SJCRH30 (cell line): Measurements from ENCODE around the gene IGSF8. TPM values are rescaled to one million over a fixed set of nuclear protein-coding genes. Genes with fewer than 3 reads are reported as not detected.
"Not testable (repeated sequence)": the region's sequence is repeated elsewhere in the genome, so short reads cannot be mapped to it uniquely, and the experiment has no call there.

Experiments
- DNase-seq, 2 experiments: peaks; one replicate each; pipeline ENCODE4 v3.0.0-alpha.2; 2015 to 2020
- H3K27ac ChIP-seq: fragments of 250-450 bp; sonication (Bioruptor Pico); 2 replicates; pipeline ENCODE4 v1.5.1; 2020; ENCODE audit warnings: mild to moderate bottlenecking, moderate library complexity
- H3K27me3 ChIP-seq: fragments of 250-450 bp; sonication (Bioruptor Pico); 2 replicates; pipeline ENCODE4 v1.5.1; 2020; ENCODE audit warnings: mild to moderate bottlenecking, moderate library complexity
- H3K36me3 ChIP-seq: fragments of 250-450 bp; sonication (Bioruptor Pico); 2 replicates; pipeline ENCODE4 v1.5.1; 2020; ENCODE audit warnings: mild to moderate bottlenecking, moderate library complexity
- H3K4me1 ChIP-seq: fragments of 250-450 bp; sonication (Bioruptor Pico); 2 replicates; pipeline ENCODE4 v1.5.1; 2020; ENCODE audit warnings: mild to moderate bottlenecking, moderate library complexity
- H3K4me3 ChIP-seq: fragments of 250-450 bp; sonication (Bioruptor Pico); 2 replicates; pipeline ENCODE4 v1.5.1; 2020; ENCODE audit warnings: mild to moderate bottlenecking, moderate library complexity
- H3K9me3 ChIP-seq: fragments of 250-450 bp; sonication (Bioruptor Pico); replicated peaks from 2 replicates; pipeline ENCODE4 v1.5.1; 2020; ENCODE audit warnings: mild to moderate bottlenecking, moderate library complexity
- total RNA-seq: library from RNA; depleted of rRNA; stranded (reverse); fragments of >200 nt; shearing (Covaris generic); gene quantifications from 2 replicates; pipeline ENCODE4 v1.2.3, GENCODE V29; 2014

IGSF8 gene
- total RNA-seq, 1 experiment from 2014 or later, result 6.8 TPM

DNA sequence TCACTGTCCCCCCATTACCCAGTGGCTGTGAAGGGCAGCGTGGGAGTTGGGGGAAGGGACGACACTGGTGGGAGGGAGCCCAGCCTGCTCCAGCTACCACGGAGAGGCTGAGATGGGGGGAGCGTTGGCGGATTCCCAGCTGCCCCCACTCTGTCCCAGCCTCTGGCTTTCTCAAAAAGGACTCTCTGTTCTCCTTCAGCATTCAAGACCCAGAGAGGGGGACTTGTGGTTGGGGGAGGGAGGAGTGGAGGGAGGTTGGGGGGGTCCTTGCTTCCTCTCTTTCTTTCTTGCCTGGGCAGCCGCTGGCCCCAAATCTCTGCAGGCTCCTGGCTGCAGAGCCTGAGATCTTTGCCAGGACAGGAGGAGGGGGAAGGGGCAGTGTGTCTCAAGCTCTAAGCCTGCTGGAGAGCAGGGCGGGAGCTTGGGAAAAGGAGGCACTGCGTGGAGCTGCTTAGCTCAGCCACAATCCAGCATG is 19.3 kb upstream of the IGSF8 start:
- no peak for DNase-seq
- H3K27ac ChIP-seq, result no peak overlapping the region
- H3K9me3 ChIP-seq, result no peaks in the 10 kb centered on the region
- H3K4me1 ChIP-seq, result peaks cover 34% of the 10 kb centered on the region
- H3K4me3 ChIP-seq, result peak overlapping the region; percentile 68
- peaks cover 20% of the 10 kb centered on the region for H3K36me3 ChIP-seq
- H3K27me3 ChIP-seq, result no peaks in the 10 kb centered on the region

DNA sequence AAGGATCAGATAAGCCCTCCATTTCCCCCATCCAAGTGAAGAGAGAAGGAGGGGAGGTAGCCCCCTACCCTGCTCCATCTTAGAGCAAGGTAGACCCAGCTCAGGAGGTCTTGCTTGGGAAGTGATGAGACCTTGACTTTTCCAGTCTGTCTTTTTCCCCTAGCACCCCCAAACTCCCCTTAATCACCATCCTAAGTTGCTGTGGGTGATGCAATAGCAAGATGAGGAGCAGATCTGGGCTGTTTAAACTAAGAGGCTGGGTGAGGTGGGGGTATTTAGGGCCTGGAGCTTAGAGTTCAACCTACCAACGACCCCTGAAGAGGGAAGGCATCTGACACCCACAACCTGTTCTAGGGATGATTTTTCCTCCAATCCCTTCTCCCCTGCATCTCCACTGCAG is 18.9 kb upstream of the IGSF8 start:
- peaks cover 20% of the 10 kb centered on the region for H3K36me3 ChIP-seq
- peaks cover 34% of the 10 kb centered on the region for H3K4me1 ChIP-seq
- H3K27me3 ChIP-seq, result no peaks in the 10 kb centered on the region
- H3K9me3 ChIP-seq, result no peaks in the 10 kb centered on the region
- H3K4me3 ChIP-seq, result peak overlapping the region; percentile 68
- no peak for DNase-seq
- H3K27ac ChIP-seq, result peak overlapping the region; percentile 76

DNA sequence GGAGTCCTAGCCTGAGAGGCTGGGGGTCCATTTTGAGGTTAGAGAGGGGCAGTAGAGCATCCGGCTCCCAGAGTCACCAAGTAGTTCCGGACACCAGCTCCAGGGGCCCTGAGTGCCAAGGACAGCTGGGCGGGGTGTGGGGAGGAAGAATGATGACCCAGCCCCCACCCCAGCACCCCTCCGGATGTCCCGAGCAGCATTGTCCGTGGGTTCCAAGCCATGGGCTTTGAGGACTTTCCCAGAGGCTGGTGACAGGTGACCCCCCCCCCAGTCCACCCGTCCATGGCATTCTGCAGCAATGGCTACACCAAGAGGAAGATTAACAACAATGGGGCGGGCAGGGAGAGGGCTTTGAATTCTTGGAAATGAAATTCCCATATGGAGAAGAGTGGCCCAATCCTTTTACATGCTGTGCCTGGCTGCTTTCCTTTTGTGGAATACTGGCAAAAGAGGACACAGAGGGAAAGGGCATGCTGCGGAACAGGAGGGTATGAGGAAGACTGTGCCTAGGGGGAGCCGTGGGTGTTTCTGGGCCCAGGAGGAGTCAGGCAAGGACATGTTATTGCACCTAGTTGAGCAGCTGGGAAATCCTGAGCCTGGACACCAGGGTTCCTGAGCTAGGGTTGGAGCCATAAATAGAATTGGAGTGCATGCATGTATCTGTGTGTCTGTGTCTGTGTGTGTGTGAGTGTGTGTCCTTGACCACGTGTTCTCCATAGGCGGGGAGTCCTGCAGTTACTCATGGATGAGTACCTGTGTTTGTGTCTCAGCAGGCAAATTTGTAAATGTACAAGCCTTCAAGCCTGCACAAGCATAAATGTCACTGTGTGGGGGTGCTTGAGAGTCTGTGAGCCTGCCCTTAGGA is 18.1 kb upstream of the IGSF8 start:
- no peaks in the 10 kb centered on the region for H3K27me3 ChIP-seq
- peak overlapping the region; percentile 76 for H3K27ac ChIP-seq
- H3K4me1 ChIP-seq, result peaks cover 32% of the 10 kb centered on the region
- peak overlapping the region; percentile 68 for H3K4me3 ChIP-seq
- no peaks in the 10 kb centered on the region for H3K9me3 ChIP-seq
- peak; percentile 69 for DNase-seq
- peaks cover 15% of the 10 kb centered on the region for H3K36me3 ChIP-seq

DNA sequence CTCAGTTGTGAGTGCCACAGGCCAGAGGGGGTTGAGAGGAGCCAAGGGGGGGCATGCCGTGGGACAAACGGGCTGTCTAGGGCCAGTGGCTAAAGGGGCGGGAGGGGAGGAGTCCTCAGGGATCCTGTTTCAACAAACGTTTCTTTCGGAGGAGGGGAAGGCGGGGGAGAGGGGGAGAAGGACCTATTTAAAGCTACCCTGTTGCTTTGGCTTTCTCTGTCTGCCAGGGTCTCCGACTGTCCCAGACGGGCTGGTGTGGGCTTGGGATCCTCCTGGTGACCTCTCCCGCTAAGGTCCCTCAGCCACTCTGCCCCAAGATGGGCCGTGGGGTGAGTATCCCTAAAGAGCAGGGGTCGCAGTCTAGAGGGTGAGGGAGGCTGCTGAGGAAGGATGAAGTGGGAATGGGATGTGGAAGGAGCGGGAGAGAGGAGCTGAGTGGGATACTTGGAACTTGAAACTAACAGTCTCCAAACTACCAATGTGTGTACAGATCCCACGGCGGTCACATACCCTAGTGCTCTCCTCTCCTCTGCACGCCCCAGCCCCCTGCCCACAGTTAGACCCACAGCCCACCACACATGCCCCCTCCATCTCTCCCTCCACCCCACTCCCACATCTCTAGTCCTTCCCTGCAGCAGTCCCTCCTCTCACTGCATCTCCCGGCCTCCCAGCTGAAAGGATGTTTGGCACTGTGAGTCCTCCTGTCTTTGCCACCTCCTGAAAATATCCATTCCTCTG is 17.3 kb upstream of the IGSF8 start, which contains the start of gene ATP1A2:
TSS of gene ATP1A2 (plus strand) at position 215 of the 738 bp plus-strand sequence. CDS start at position 318, 103 bp downstream.
- H3K27me3 ChIP-seq, result no peaks in the 10 kb centered on the region
- H3K4me1 ChIP-seq, result peaks cover 26% of the 10 kb centered on the region
- H3K36me3 ChIP-seq, result peaks cover 7% of the 10 kb centered on the region
- H3K4me3 ChIP-seq, result peak within 1 kb of the TSS; percentile 68
- H3K9me3 ChIP-seq, result no peaks in the 10 kb centered on the region
- peak within 1 kb of the TSS; percentile 76 for H3K27ac ChIP-seq
- DNase-seq, result peak; percentile 73 to 79

DNA sequence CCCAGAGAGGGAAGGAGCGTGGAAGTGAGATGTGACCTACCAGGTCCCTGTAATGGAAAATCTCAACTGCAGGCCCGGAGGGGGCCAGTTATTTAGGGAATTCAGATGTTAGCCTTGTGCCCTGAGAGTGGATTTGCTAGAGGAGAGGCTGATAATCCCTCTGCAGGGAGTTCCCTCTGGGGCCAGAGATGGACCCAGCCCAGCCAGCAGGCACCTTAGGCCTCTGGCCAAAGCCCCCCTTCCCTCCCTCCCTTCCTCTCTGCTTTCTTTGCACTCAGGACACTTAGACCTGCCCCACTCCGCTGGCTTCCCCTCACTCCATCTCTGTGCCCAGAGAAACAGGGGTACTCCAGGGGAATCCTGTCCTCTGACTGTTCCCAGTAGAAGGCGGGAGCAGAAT is 15.7 kb upstream of the IGSF8 start:
- Histone ChIP-seq H3K4me3 (no peak overlapping the region), H3K4me1 (peaks cover 34% of the 10 kb centered on the region), H3K27ac (no peak overlapping the region), H3K9me3 (no peaks in the 10 kb centered on the region), H3K27me3 (no peaks in the 10 kb centered on the region), H3K36me3 (peaks cover 5% of the 10 kb centered on the region; the same call in 1 of the 2 replicates)
- DNase-seq, result no peak

DNA sequence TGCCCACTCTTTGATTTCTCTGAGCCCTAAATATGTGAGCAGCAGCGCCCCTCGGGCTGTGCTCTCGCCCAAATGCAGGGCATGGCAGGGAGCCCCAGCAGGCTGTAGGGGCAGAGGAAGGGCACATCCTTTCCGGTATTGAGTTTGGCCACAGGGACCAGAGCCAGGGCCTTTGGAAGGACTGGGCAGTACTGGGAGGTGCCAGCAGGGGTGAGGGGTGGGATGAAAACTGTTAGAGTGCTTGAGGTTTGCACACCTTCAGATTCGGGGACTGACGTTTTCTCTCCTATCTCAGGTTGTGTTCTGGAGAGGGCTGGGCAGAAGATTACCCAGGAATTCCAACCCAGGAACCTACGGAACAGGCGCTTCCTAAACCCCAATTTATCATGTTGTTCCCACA is 15.0 kb upstream of the IGSF8 start:
- no peak overlapping the region for H3K27ac ChIP-seq
- no peak overlapping the region for H3K4me3 ChIP-seq
- peaks cover 39% of the 10 kb centered on the region for H3K4me1 ChIP-seq
- no peak for DNase-seq
- no peaks in the 10 kb centered on the region for H3K9me3 ChIP-seq
- no peaks in the 10 kb centered on the region for H3K27me3 ChIP-seq
- peaks cover 1% of the 10 kb centered on the region; the same call in 1 of the 2 replicates for H3K36me3 ChIP-seq

DNA sequence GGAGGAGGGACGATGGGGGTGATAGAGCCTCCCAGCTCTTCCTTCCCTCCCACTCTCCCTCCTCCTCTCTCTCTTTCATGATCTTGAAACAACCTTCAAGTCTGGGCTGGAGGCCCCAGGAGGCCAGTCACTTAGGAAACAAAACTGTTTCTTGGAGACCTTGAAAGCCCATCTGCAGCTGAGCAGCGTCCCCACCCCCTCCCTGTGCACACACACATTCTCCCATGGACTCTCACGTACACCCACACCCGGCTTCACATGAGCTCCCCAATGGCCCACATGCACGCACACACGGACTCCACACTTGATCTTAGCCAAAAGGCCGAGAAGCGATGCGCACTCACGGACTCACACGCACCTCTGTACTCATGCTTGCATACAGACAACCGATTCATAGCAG is 13.9 kb upstream of the IGSF8 start:
- DNase-seq, result no peak
- no peaks in the 10 kb centered on the region for H3K36me3 ChIP-seq
- no peaks in the 10 kb centered on the region for H3K27me3 ChIP-seq
- H3K4me1 ChIP-seq, result peaks cover 37% of the 10 kb centered on the region
- no peak overlapping the region for H3K27ac ChIP-seq
- H3K4me3 ChIP-seq, result no peak overlapping the region
- H3K9me3 ChIP-seq, result no peaks in the 10 kb centered on the region

DNA sequence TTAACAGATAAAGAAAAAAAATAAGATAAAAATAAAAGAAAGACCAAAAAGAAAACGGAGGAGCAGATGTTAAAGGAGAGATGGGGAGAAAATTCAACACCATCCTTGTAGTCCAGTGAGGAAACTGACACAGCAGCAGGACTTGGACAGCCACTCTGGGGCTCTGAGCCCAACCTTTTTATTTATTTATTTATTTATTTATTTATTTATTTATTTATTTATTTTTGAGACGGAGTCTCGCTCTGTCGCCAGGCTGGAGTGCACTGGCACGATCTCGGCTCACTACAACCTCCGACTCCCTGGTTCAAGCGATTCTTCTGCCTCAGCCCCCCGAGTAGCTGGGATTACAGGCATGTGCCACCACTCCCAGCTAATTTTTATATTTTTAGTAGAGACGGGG is 13.0 kb upstream of the IGSF8 start:
- H3K27me3 ChIP-seq, H3K4me3 ChIP-seq, H3K27ac ChIP-seq, H3K36me3 ChIP-seq, H3K9me3 ChIP-seq, DNase-seq: not testable (repeated sequence)
- H3K4me1 ChIP-seq, result peaks cover 33% of the 10 kb centered on the region

DNA sequence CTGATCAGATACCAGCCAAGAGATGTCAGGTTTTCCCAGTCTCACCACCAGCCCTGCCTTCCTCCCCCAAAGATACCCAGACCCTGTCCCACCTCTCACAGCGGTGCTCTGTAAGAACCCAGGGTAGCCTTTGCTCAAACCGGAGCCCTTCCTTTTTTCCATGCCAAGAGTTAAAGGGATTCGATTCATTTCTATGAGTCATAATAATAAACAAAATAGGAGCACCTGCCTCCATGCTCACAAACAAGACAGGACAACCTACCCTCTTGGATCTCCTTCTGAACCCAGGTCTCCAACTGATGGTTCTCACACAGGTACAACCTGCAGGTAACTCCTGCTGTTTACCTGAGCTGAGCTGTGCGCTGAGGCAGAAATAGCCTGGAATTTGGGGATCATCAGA is 11.3 kb upstream of the IGSF8 start:
- no peak for DNase-seq
- Histone ChIP-seq H3K27me3 (no peaks in the 10 kb centered on the region), H3K9me3 (no peaks in the 10 kb centered on the region), H3K36me3 (no peaks in the 10 kb centered on the region), H3K27ac (no peak overlapping the region), H3K4me1 (peaks cover 25% of the 10 kb centered on the region), H3K4me3 (no peak overlapping the region)

DNA sequence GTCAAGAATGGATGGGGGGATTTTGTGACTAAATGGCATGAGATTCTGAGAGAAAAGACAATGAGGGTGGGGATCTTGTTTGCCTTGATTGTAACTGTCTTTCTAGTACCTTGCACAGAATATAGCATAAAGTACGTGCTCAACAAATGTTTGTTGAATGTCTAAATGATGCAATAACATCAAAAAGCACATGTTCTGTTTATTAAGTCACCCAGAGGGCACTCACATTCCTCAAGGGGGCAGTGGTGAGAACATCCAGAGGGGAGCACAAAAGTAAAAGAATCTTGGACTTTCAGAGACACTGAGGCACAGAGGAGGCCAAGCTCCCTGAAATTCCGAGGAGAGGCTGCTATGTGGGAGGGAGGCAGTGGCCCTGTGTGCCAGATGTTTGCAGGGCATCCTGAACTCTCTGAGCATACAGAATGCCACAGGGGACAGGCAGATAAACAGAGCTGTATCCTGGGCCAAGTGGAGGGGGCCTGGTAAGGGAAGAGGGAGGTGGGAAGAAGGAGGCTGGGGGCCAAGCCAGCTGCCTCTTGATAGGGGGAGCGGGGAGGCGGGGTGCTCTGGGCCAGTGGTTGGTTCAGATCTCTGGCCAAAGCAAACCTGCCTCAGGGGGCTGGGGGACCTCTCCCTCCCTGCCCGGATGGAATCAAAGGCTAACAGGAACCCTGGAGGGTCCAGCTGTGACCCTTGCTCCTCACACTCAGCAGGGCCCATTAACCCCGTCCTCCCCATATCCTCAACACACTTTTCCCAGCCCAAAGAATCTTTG is 10.7 kb upstream of the IGSF8 start:
- Histone ChIP-seq H3K9me3 (no peaks in the 10 kb centered on the region), H3K27me3 (no peaks in the 10 kb centered on the region), H3K36me3 (no peaks in the 10 kb centered on the region), H3K4me1 (peaks cover 19% of the 10 kb centered on the region), H3K27ac (no peak overlapping the region), H3K4me3 (no peak overlapping the region)
- DNase-seq, result peak; percentile 52 to 64

DNA sequence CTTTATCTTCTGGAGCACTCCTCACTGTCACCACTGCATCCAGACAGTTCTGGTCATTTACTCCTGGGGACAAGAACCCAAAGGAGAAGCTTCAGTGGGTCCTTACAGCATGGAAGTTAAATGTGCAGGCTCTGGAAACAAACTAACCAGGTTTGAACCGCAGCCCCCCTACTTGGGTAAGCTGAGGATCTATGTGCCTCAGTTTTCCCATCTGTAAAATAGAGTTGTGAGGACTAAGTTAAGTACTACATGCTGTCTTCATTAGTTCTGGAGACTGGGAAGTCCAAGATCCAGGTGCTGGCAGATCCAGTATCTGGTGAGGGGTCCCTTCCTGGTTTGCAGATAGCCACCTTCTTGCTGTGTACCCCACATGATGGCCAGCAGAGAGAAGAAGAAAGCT is 9.1 kb upstream of the IGSF8 start:
- no peaks in the 10 kb centered on the region for H3K27me3 ChIP-seq
- H3K27ac ChIP-seq, result no peak overlapping the region
- H3K4me3 ChIP-seq, result no peak overlapping the region
- H3K36me3 ChIP-seq, result no peaks in the 10 kb centered on the region
- DNase-seq, result no peak
- H3K9me3 ChIP-seq, result no peaks in the 10 kb centered on the region
- peaks cover 26% of the 10 kb centered on the region for H3K4me1 ChIP-seq

DNA sequence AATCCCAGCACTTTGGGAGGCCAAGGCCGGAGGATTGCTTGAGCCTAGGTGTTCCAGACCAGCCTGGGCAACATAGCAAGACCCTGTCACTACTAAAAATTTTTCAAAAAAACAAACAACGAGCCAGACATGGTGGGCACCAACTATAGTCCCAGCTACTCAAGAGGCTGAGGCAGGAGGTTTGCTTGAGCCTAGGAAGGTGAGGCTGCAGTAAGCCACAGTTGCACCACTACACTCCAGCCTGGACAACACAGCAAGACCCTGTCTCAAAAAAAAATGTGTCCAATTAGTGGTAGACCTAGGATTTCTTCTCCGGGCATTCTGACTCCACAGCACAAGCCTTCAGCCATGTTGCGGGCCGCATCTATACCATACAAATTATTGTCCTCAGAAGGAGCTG is 6.7 kb upstream of the IGSF8 start:
- H3K36me3 ChIP-seq, result no peaks in the 10 kb centered on the region
- no peak overlapping the region for H3K4me3 ChIP-seq
- peaks cover 35% of the 10 kb centered on the region for H3K4me1 ChIP-seq
- no peak for DNase-seq
- no peaks in the 10 kb centered on the region for H3K27me3 ChIP-seq
- H3K9me3 ChIP-seq, result no peaks in the 10 kb centered on the region
- H3K27ac ChIP-seq, result no peak overlapping the region

DNA sequence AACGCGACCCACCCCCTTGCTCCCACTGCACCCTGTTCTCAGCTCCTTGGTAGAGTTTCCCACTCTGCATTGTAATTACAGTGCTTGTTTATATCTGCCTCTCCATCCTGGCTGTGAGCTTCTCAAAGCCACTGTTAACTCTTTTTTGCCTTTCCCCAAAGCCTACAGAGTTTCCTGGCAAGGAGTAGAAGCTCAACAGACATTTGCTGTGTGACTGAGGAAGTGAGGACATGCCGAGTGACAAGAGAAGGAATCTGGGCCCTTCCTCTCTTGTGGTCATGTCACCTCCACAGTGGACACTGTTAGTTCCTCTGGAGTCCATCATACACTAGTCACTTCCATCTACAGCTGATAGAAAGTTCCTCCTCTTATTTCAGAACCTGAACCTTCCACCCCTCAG is 6.1 kb upstream of the IGSF8 start:
- DNase-seq, result no peak
- H3K27ac ChIP-seq, result no peak overlapping the region
- no peak overlapping the region for H3K4me3 ChIP-seq
- H3K27me3 ChIP-seq, result no peaks in the 10 kb centered on the region
- H3K9me3 ChIP-seq, result no peaks in the 10 kb centered on the region
- no peaks in the 10 kb centered on the region for H3K36me3 ChIP-seq
- H3K4me1 ChIP-seq, result peaks cover 31% of the 10 kb centered on the region

DNA sequence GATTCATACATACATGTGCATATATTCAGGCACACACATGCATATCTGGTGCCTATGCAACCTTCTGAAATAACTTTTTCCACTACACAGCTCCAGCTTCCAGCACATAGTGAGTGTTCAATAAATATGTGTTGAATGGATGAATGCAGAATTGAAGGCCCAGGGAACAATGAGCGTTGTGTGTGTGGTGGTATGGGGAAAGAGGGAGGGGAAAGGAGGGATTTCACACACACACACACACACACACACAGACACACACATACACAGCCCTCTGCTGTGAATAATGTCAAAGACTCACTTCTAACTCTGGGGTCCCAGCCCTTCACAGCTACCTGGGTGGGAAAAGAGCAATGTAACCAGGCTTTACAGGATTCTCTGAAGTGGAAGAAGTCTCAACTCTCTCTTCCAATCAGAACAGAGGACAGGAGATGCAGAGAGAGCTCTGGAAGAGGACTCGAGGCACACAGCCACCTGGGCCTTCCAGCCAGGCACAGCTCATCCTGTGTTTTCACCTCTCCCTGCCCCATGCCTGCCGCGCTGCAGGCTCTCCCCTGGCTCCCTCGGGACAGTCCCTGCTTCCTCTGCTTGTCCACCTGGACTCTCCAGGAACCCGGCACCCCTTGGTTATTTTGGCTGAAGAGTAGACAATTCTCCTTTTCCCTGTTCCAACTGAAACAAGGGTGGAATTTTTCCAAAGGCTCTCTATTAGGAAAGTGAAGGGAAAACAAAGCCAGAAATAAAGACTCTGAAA is 5.4 kb upstream of the IGSF8 start:
- Histone ChIP-seq H3K36me3 (no peaks in the 10 kb centered on the region), H3K9me3 (no peaks in the 10 kb centered on the region), H3K27me3 (no peaks in the 10 kb centered on the region), H3K4me3 (no peak overlapping the region), H3K4me1 (peaks cover 24% of the 10 kb centered on the region), H3K27ac (no peak overlapping the region)
- DNase-seq, result no peak
